Activated T-cell treated with anti-CD3 and anti-CD28 coated beads for 4 hours (primary cell): Measurements from ENCODE around the gene ZNF768.
A peak's percentile ranks its signal among the peaks of the same experiment; 100 is the strongest.
"Not testable (repeated sequence)": the region's sequence is repeated elsewhere in the genome, so short reads cannot be mapped to it uniquely, and the experiment has no call there.

Source experiments
- DNase-seq: peaks from one replicate; pipeline ENCODE4 v3.0.0-alpha.2; 2020

Gene ZNF768

GRCh38 chr16:30555315-30556124 lies 29.2 kb upstream of the ZNF768 start:
- no peak for DNase-seq

GRCh38 chr16:30554557-30555314 lies 28.4 kb upstream of the ZNF768 start:
- no peak for DNase-seq

DNA sequence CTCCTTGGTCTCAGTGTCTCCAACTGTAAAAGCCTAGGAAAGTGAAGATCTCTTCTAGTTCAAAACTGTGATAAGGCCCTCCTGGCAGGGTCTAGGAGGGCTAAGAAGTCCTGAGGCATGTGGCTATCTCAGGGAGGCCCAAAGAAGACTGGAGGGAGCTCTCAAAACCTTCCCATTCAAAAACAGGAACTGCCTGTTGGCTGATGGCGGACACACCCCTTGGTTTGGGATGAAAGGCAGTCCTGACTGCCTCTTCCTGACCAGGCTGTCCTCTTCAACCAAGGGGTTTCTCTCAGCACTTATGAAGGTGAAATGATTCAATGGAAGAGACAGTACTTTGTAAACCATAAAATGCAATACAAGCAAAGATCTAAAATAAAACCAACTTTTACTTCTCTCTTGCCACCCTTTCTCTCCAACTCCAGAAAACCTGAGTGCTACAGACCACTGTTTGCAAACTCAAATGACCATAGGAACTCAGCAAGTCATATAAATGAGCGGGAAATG lies 27.1 kb upstream of the ZNF768 start:
- DNase-seq = no peak

DNA sequence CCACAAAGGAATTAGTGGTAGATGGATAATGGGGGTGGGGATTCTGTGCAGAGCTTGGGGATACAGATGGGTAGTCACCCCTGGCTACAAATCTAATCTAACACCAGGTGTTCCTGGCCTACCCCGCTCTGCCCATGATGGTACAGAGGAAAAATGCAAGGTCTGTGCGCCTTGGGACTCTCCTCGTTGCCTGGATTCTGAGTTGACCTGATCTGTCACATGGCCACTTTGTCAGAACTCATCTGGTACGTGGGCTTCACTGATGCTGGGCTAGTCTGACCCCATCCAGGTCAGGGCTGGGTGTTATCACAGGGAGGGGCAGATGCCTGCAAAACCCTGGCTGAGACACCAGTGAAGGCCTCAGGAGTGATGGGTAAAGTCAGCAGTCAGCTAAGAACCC lies 26.6 kb upstream of the ZNF768 start:
- DNase-seq = no peak

DNA sequence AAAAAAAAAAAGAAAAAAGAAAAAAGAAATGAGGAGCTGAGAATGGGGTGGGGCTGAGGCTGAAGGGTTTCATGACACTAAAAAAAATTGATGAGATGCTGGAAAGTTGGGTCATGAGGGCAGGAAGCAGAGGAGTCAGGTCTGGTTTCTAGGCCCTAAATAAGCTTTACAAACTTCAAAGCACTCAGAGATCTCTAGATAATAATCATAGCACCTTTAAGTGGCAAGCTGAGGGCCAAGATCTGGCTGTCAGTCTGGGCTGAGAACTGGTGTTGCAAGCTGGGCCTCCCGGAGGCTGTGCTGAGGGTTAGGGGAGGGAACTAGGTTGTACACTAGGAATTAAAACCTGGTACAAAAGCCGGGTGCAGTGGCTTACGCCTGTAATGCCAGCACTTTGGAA lies 25.4 kb upstream of the ZNF768 start:
- peak; percentile 33 for DNase-seq

GRCh38 chr16:30548416-30549253 lies 22.3 kb upstream of the ZNF768 start:
- DNase-seq = no peak

GRCh38 chr16:30546115-30546514 lies 19.7 kb upstream of the ZNF768 start:
- no peak for DNase-seq

DNA sequence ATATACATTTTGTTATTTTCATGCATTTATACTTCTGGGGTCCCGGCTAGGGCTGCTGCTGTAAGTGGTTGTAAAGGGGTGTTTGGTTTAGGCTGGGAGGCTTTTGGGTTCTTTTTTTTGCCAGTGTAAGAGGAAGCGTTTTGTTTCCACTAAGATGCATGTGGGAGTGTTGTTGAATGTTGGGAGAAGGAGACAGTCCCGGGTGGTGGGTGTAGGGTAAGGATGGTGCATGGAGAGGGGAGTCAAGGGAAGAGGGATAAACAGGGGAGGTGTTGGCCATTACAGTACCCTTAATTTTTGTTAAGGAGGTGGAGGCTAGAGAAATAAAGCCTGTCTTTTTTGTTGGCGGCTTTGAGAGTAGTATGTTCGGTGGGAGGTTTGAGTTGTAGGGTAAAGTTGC lies 16.7 kb upstream of the ZNF768 start:
- no peak for DNase-seq

DNA sequence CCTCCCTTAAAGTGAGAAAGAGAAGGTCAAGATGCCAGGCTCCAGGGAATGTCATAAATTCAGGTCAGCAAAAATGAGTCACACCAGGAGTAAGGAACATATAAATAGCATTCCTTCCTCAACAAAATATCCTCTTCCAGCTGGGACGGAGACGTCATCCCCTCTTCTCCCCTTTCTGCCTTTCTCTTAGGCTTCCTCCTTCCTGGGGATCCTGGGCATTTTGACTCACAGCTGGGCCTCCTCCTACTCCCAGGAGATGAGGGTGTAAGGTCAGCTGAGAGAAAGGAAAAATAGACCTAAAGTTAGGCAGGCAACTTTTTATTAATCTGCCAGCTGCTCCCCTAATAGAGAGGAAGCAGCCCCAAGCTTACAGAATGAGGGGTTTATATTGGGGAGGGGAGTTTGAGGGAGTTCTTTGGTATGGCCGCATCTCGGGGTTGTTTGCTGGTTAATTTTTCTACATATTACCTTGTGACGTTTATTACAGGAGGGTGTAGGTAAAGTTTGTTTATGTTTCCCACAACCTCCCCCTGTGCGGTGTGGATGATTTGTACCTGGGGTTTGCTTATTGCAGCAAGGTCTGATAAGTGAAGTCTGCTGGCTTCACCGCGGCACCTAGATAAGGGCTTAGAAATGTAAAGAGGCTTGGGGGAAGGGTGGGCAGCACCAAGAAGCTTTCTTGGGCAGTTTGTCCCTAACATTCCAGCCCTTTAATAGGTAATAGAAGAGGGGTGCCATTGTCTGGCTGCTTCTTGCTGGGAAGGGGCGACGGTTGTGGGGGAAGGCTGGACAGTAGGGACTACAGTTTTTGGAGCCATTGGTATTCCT lies 15.3 kb upstream of the ZNF768 start:
- no peak for DNase-seq

DNA sequence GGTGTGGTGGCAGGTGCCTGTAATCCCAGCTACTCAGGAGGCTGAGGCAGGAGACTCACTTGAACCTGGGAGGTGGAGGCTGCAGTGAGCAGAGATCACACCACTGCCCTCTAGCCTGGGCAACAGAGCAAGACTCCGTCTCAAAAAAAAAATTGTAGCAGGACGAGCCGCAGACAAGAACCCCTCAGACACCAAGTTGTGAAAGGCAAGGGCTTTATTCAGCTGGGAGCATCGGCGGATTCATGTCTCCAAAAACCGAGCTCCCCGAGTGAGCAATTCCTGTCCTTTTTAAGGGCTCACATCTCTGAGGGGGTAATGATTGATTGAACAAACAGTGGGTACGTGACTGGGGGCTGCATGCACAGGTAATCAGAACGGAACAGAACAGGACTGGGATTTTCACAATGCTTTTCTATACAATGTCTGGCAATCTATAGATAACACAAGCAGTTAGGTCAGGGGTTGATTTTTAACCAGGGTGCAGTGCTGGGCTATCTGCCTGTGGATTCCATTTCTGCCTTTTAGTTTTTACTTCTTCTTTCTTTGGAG lies 14.6 kb upstream of the ZNF768 start:
- not testable (repeated sequence) for DNase-seq

- DNase-seq = not testable (repeated sequence)
Measured at GRCh38 chr16:30539986-30540526, 13.7 kb upstream of the ZNF768 start.

- DNase-seq = no peak
Measured at GRCh38 chr16:30539000-30539964, 12.9 kb upstream of the ZNF768 start.

- DNase-seq = not testable (repeated sequence)
Measured at GRCh38 chr16:30536391-30537024, 10.1 kb upstream of the ZNF768 start.

- peak; percentile 50 for DNase-seq
Measured at GRCh38 chr16:30535777-30536190, 9.4 kb upstream of the ZNF768 start.

DNA sequence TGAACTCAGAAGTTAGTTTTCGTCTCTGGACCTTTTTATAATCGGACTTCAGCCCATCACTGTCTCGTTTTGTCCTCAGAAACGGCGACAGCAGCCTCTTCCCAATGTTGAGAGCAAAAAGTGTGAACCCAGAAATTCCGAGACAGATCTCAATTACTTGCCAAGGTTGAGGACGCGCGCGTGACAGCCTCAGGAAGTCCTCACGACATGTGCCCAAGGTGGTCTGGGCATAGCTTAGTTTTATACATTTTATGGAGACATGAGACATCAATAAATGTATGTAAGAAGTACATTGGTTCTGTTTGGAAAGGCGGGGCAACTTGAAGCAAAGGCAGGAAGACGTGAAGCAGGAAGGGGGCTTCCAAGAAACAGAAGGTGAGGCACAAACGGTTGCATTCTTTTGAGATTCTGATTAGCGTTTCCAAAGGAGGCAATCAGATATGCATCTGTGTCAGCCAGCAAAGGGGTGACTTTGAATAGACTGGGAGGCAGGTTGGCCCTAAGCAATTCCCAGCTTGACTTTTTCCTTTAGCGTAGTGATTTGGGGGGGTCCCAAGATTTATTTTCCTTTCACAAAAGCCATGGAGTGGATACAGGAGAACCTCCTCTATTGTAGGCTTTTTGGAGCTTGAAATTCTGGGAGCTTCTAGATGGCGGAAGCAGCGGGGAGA lies 8.9 kb upstream of the ZNF768 start:
- DNase-seq = no peak

- peak; percentile 89 for DNase-seq
Measured at GRCh38 chr16:30534368-30535105, 8.2 kb upstream of the ZNF768 start, which contains the start of gene ZNF747. ZNF747 (minus strand) TSS chr16:30534858; CDS start chr16:30534679, 179 bp downstream.

DNA sequence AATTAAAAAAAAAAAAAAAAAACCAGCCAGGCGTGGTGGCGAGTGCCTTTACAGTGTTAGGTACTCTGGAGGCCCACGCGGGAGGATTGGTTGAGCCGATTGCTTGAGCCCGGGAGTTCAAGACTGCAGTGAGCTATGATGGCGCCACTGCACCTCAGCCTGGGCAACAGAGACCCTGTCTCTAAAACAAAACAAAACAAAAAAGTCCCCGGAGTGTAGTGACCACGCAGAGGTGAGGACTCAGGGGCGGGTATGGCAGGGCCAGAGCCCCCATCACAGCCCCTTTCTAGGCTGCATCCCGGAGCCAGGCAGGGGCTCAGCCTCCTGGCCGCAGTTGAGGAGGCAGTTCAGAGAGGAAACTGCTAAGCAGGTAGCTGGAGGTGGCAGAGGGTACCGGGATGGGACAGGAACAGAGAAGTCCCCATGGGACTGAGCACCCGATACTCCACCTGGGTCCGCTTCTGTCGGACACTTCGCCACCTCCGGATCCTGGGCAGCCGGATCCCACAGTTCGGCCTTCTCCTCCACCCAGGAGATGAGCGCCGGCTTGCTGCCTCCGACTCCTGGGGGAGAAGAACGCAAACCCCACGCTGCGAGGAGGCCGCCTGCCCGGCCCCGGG lies 7.5 kb upstream of the ZNF768 start:
- DNase-seq = no peak

DNA sequence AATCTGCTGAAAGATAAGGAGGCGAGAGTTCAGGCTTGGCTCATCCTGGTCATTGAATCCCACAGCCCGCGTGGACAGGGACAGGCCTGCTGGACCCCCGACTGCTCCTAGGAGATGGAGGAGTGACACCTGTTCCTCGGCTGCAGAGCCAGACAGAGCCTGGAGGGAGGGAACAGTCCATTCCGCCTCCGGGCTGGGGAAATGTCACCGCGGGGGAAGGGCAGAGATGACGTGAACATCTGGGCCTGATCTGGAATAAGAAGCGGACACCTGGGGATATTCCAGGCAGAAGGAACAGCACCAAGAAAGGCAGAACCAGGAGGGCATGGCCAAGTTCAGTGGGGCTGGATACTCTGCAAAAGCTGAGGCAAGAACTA lies 6.8 kb upstream of the ZNF768 start:
- no peak for DNase-seq
